Measurements from ENCODE around the gene ASB8. TPM values are rescaled to one million over a fixed set of nuclear protein-coding genes. Genes with fewer than 3 reads are reported as not detected.

ASB8 gene
- total and polyA plus RNA-seq, 12 donors: 24.9 to 103 (median 83.7) TPM

- no peak for TF ChIP-seq CTCF (IDR thresholded peaks at IDR 0.05)
- Histone ChIP-seq H3K36me3 (peaks cover 0 to 100% (median 64%) of the 10 kb centered on the region in 9 donors), H3K4me3 (no peak overlapping the region), H3K27ac (no peak overlapping the region), H3K27me3 (no peaks in the 10 kb centered on the region), H3K9me3 (no peaks in the 10 kb centered on the region), H3K4me1 (peaks cover 0 to 58% (median 14%) of the 10 kb centered on the region in 9 donors)
- WGBS, 2 donors: 93 to 95% methylated on average over 14 of the region's 14 CpGs
- intact Hi-C loops (cut with DNase I): no loop called here
- DNase-seq (no peak), ATAC-seq (no peak)
Observed at GRCh38 chr12:48132826-48133225, 24.5 kb downstream of the ASB8 start.

GRCh38 chr12:48131517-48131916 lies 25.8 kb downstream of the ASB8 start:
- no peak for TF ChIP-seq CTCF (IDR thresholded peaks at IDR 0.05)
- Histone ChIP-seq H3K27me3 (no peaks in the 10 kb centered on the region), H3K4me3 (no peak overlapping the region), H3K36me3 (peaks cover 0 to 100% (median 58%) of the 10 kb centered on the region in 9 donors), H3K27ac (peak overlapping the region in 8 of 10 donors; percentile 3 to 64 (median 28)), H3K9me3 (no peaks in the 10 kb centered on the region), H3K4me1 (peaks cover 0 to 61% (median 21%) of the 10 kb centered on the region in 9 donors)
- DNase-seq (no peak), ATAC-seq (peak in 5 of 8 donors; percentile 35 to 72 (median 50))
- 39 to 63% methylated on average over 2 of the region's 2 CpGs for WGBS, 2 donors
- intact Hi-C loops (cut with DNase I): no loop called here

GRCh38 chr12:48129376-48129775 lies 27.9 kb downstream of the ASB8 start:
- H3K36me3 ChIP-seq: peaks cover 0 to 100% (median 42%) of the 10 kb centered on the region in 9 donors
- 51 to 55% methylated on average over 1 of the region's 1 CpG for WGBS, 2 donors
- ATAC-seq: no peak
- no peak for TF ChIP-seq CTCF (IDR thresholded peaks at IDR 0.05)
- no peaks in the 10 kb centered on the region for H3K9me3 ChIP-seq
- H3K27ac ChIP-seq: peak overlapping the region in 1 of 10 donors; percentile 24
- no peak overlapping the region for H3K4me3 ChIP-seq
- peaks cover 0 to 78% (median 21%) of the 10 kb centered on the region in 9 donors for H3K4me1 ChIP-seq
- no peak for DNase-seq
- H3K27me3 ChIP-seq: no peaks in the 10 kb centered on the region
- intact Hi-C loops (cut with DNase I): no loop called here

GRCh38 chr12:48128800-48129199 lies 28.5 kb downstream of the ASB8 start:
- H3K4me3 ChIP-seq: no peak overlapping the region
- peak overlapping the region in 1 of 10 donors; percentile 84 for H3K27ac ChIP-seq
- intact Hi-C loops (cut with DNase I): no loop called here
- ATAC-seq (no peak), DNase-seq (no peak)
- TF ChIP-seq CTCF (IDR thresholded peaks at IDR 0.05): no peak
- peaks cover 0 to 83% (median 21%) of the 10 kb centered on the region in 9 donors for H3K4me1 ChIP-seq
- no peaks in the 10 kb centered on the region for H3K9me3 ChIP-seq
- 90 to 96% methylated on average over 1 of the region's 1 CpG for WGBS, 2 donors
- H3K36me3 ChIP-seq: peaks cover 0 to 99% (median 40%) of the 10 kb centered on the region in 9 donors
- no peaks in the 10 kb centered on the region for H3K27me3 ChIP-seq

All from heart right ventricle (tissue), 16 donors.